A673 (cell line): ENCODE data around the gene NIM1K.

ENCODE experiments used
- CTCF ChIP-seq: fragments of 300-800, 200-600 bp; sonication (generic); conservative IDR thresholded peaks from 2 replicates; pipeline ENCODE4 v1.5.1; 2017; ENCODE audit warnings: low read depth, mild to moderate bottlenecking, antibody characterized with exemption, low read length, moderate library complexity, mixed read lengths
- EZH2 ChIP-seq: fragments of 200-600 bp; sonication (generic); IDR thresholded peaks from 2 replicates; pipeline ENCODE4 v1.6.1; 2017; ENCODE audit warnings: borderline replicate concordance, low read depth, mild to moderate bottlenecking, mixed read lengths, antibody characterized with exemption, low read length; ENCODE audit not compliant: poor library complexity, severe bottlenecking

GRCh38 chr5:43296835-43297234, 104.8 kb downstream of the NIM1K start:
- TF ChIP-seq CTCF (no peak), EZH2 (no peak)
